K562 (cell line): ENCODE measurements around the gene DNAJA1. TPM values are rescaled to one million over a fixed set of nuclear protein-coding genes. Genes with fewer than 3 reads are reported as not detected.

Source experiments
- ATAC-seq: fragments of 200-7000 bp; cut with Tn5 transposase; 3 replicates; pipeline ENCODE4 v1.9.1; 2020; ENCODE audit warnings: moderate library complexity
- BruUV-seq: library from RNA; stranded (reverse); fragments of 400-500 nt; replicated peaks from 2 replicates; lab custom pipeline; 2021; lab: Mats Ljungman, UMichigan
- CTCF ChIA-PET: fragments of 300-600 bp; formaldehyde crosslinking; extraction: SDS; loops from one replicate; lab custom pipeline; 2021; ENCODE audit warnings: low intra/inter-chr PET ratio; lab: Yijun Ruan, JAX
- POLR2A ChIA-PET: fragments of 300-600, 350-650 bp; sonication (Branson Sonifier 250); formaldehyde crosslinking; extraction: SDS; loops from one replicate; lab custom pipeline; 2021; ENCODE audit warnings: antibody characterized with exemption, inconsistent platforms; lab: Yijun Ruan, JAX
- DNase-seq, 4 experiments: peaks; one replicate each; pipeline versions ENCODE4 v3.0.0 to v3.0.0-alpha.2; 2011 to 2018; ENCODE audit warnings: low spot score in 3 of 4, mixed read lengths in 3 of 4; ENCODE audit errors: extremely low read depth in 1 of 4
- FAIRE-seq: peaks from 2 replicates; lab custom pipeline; 2011; peaks lifted over from hg19 to GRCh38; lab: Jason Lieb, UNC
- H2AFZ ChIP-seq: 2 replicates; pipeline ENCODE4 v1.6.0; 2011; ENCODE audit warnings: low read depth, low read length, control low read depth, inconsistent platforms
- H3K27ac ChIP-seq: fragments of 200-600 bp; 3 replicates; pipeline ENCODE4 v1.8.0; 2011; ENCODE audit warnings: low read depth, mild to moderate bottlenecking, control low read depth, inconsistent platforms, low read length, moderate library complexity, mixed read lengths; ENCODE audit errors: extremely low read depth
- H3K27me3 ChIP-seq, 2 experiments: fragments of 300-600 bp in 1 of 2; 2 replicates in 1 of 2; 3 replicates in 1 of 2; pipeline versions ENCODE4 v1.6.0 to v1.8.0; 2011; ENCODE audit warnings: inconsistent platforms in 2 of 2, low read length in 2 of 2, mild to moderate bottlenecking in 1 of 2, mixed read lengths in 1 of 2, moderate library complexity in 1 of 2; ENCODE audit not compliant: control insufficient read depth in 2 of 2, insufficient read depth in 2 of 2
- H3K36me3 ChIP-seq: fragments of 300-600 bp; 3 replicates; pipeline ENCODE4 v1.8.0; 2011; ENCODE audit warnings: mild to moderate bottlenecking, low read length, inconsistent platforms; ENCODE audit not compliant: control insufficient read depth, insufficient read depth
- H3K4me1 ChIP-seq, 2 experiments: fragments of 200-600 bp in 1 of 2; replicated peaks in 1 of 2; 2 replicates in 1 of 2; 3 replicates in 1 of 2; pipeline versions ENCODE4 v1.5.1 to v1.8.0; 2011; ENCODE audit warnings: inconsistent platforms in 2 of 2, low read length in 2 of 2, mild to moderate bottlenecking in 1 of 2, mixed read lengths in 1 of 2, moderate library complexity in 1 of 2; ENCODE audit not compliant: control insufficient read depth in 2 of 2, insufficient read depth in 2 of 2
- H3K4me2 ChIP-seq: 2 replicates; pipeline ENCODE4 v1.6.1; 2011; ENCODE audit warnings: low read length, control low read depth, inconsistent platforms, mixed read lengths; ENCODE audit not compliant: insufficient read depth
- H3K4me3 ChIP-seq: fragments of 200-600 bp; sonication (generic), shearing (Covaris generic); 2 replicates; pipeline ENCODE4 v1.5.1; 2016; ENCODE audit warnings: control low read depth, inconsistent platforms
- H3K79me2 ChIP-seq: fragments of 200-600 bp; 3 replicates; pipeline ENCODE4 v1.8.0; 2011; ENCODE audit warnings: low read length, inconsistent platforms; ENCODE audit not compliant: control insufficient read depth, insufficient read depth
- H3K9ac ChIP-seq, 2 experiments: 2 replicates each; pipeline versions ENCODE4 v1.6.0 to v1.6.1; 2011; ENCODE audit warnings: low read depth in 2 of 2, low read length in 2 of 2, control low read depth in 1 of 2, inconsistent platforms in 1 of 2, mild to moderate bottlenecking in 1 of 2, mixed read lengths in 1 of 2; ENCODE audit not compliant: insufficient read depth in 1 of 2
- H3K9me1 ChIP-seq: one replicate; pipeline ENCODE4 v1.6.0; 2011; ENCODE audit warnings: inconsistent platforms, mild to moderate bottlenecking, low read length, moderate library complexity; ENCODE audit not compliant: control insufficient read depth, insufficient read depth
- H3K9me3 ChIP-seq: replicated peaks from 2 replicates; pipeline ENCODE4 v1.5.1; 2011; ENCODE audit warnings: low read depth, low read length, inconsistent platforms; ENCODE audit not compliant: control insufficient read depth, insufficient read depth
- H4K20me1 ChIP-seq: replicated peaks from 2 replicates; pipeline ENCODE4 v1.6.1; 2011; ENCODE audit warnings: low read length, inconsistent platforms, mixed read lengths; ENCODE audit not compliant: control insufficient read depth, insufficient read depth
- C11orf30 ChIP-seq: fragments of 450-650 bp; IDR thresholded peaks from 2 replicates; pipeline ENCODE4 v1.6.1; 2016; ENCODE audit warnings: low read depth, mild to moderate bottlenecking
- FOXA3 ChIP-seq, 2 experiments: fragments of 450-650 bp in 1 of 2; sonication (generic) in 1 of 2; formaldehyde crosslinking; IDR thresholded peaks in 1 of 2; conservative IDR thresholded peaks in 1 of 2; 2 replicates each; pipeline versions ENCODE4 v1.4.0 to v1.8.0; 2020 to 2022; ENCODE audit warnings: mild to moderate bottlenecking in 2 of 2, missing genetic modification reagents in 1 of 2
- KHSRP ChIP-seq: fragments of 450-650 bp; IDR thresholded peaks from 2 replicates; pipeline ENCODE4 v1.6.1; 2017
- MAFF ChIP-seq: IDR thresholded peaks from 2 replicates; pipeline ENCODE4 v1.6.1; 2012; ENCODE audit warnings: low read length, improper control_type of control experiment
- MAFG ChIP-seq: fragments of 450-650 bp; conservative IDR thresholded peaks from 2 replicates; pipeline ENCODE4 v1.6.1; 2016; ENCODE audit warnings: missing genetic modification characterization, missing compliant biosample characterization
- MAFK ChIP-seq: IDR thresholded peaks from 2 replicates; pipeline ENCODE4 v1.6.1; 2011; ENCODE audit warnings: low read length, improper control_type of control experiment
- ZNF316 ChIP-seq: fragments of 450-650 bp; IDR thresholded peaks from 2 replicates; pipeline ENCODE4 v1.6.1; 2016
- WGBS: fragments of 100-300 bp; shearing (Covaris generic); methylation state at CpG from one replicate; pipeline ENCODE4 v1.1.6; 2016; ENCODE audit warnings: low coverage, mixed read lengths; ENCODE audit not compliant: insufficient coverage; ENCODE audit errors: missing lambda C conversion rate; 5-methylcytosine and 5-hydroxymethylcytosine counted together
- in situ Hi-C: fragments of 300-500 bp; cut with MboI; formaldehyde crosslinking; loops from 4 replicates; pipeline ENCODE4 v1.15.0; 2018; ENCODE audit warnings: inconsistent platforms, mixed read lengths
- intact Hi-C: fragments of 100-400 bp; cut with micrococcal nuclease; formaldehyde crosslinking; loops from 2 replicates; pipeline ENCODE4 v1.14.2; 2022
- polyA plus RNA-seq, 8 experiments: library from polyadenylated mRNA; depleted of rRNA in 4 of 8; stranded (reverse) in 5 of 8; unstranded in 3 of 8; fragments of >200 nt; fragmentation: Nextera tagmentation in 2 of 8; fragmentation: Illumina TruSeq in 1 of 8; extraction: Ambion mirVana in 2 of 8; extraction: Trizol in 1 of 8; gene quantifications; 2 replicates each; pipeline versions ENCODE4 v1.2.1 to v1.2.3, GENCODE V29; 2011 to 2014; ENCODE audit warnings: inconsistent platforms in 1 of 8, missing spikeins in 1 of 8
- total RNA-seq, 7 experiments: library from RNA; depleted of rRNA in 6 of 7; stranded (reverse); fragments of >200 nt in 6 of 7; fragmentation: Illumina TruSeq in 2 of 7; extraction: Trizol in 2 of 7; gene quantifications; 2 replicates each; pipeline versions ENCODE4 v1.2.1 to v1.2.3, GENCODE V29; 2011 to 2021; ENCODE audit warnings: low replicate concordance in 1 of 7
- TF ChIP-seq, protein P1 (sequence below): fragments of 450-650 bp; IDR thresholded peaks from 2 replicates; pipeline ENCODE4 v1.7.0; 2016; ENCODE audit warnings: borderline replicate concordance

DNAJA1 gene
- total and polyA plus RNA-seq, 9 of the 15 experiments (the other 6 are each of a cell fraction or from before 2014, with no cell fraction given): 109 to 359 (median 175) TPM

DNA sequence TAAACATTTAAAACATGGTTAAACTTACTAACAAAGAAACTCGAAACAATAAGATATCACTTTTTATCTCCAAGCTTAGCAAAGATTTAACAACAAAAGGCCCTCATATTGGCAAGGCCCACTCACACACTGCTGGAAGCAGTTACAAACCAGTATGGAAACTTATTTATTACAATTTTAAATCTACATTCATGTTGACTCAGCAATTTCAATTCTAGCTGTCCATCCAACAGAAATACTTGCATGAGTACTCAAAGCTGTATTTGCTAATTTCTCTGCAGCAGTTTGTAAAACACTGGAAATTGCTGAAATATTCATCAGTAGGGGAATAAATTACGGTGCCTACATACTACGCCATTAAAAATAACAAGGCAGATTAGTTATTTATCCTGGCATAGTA lies 2.8 kb upstream of the DNAJA1 start:
- Histone ChIP-seq H3K9me1 (no peaks in the 10 kb centered on the region), H2AFZ (no peak overlapping the region), H3K4me1 (peaks cover 11 to 14% of the 10 kb centered on the region in 2 experiments; a peak in 4 of 5 replicates), H3K27ac (peak overlapping the region; percentile 30; the same call in 2 of the 3 replicates), H3K36me3 (peaks cover 60% of the 10 kb centered on the region), H3K9ac (peak overlapping the region in 1 of 2 experiments; percentile 46; a peak in 1 of 4 replicates), H4K20me1 (peaks cover 9% of the 10 kb centered on the region; the same call in 1 of the 2 replicates), H3K9me3 (no peaks in the 10 kb centered on the region), H3K4me2 (peak overlapping the region; percentile 100; the same call in 1 of the 2 replicates), H3K27me3 (no peaks in the 10 kb centered on the region), H3K4me3 (no peak overlapping the region), H3K79me2 (peaks cover 83% of the 10 kb centered on the region)
- in situ Hi-C loops: no loop called here
- ChIA-PET POLR2A (interaction anchor here (0.9 to 5.3 kb wide), 2 partner anchors 8 to 22 kb away, joined by 3 to 64 read pairs; no protein-coding TSS in a partner anchor), CTCF (no interaction called here)
- intact Hi-C loops: no loop called here
- DNase-seq: no peak
- no peak for ATAC-seq
- 69% methylated on average over 3 of the region's 3 CpGs for WGBS
- FAIRE-seq: peak; percentile 15
- TF ChIP-seq, protein P1, sequence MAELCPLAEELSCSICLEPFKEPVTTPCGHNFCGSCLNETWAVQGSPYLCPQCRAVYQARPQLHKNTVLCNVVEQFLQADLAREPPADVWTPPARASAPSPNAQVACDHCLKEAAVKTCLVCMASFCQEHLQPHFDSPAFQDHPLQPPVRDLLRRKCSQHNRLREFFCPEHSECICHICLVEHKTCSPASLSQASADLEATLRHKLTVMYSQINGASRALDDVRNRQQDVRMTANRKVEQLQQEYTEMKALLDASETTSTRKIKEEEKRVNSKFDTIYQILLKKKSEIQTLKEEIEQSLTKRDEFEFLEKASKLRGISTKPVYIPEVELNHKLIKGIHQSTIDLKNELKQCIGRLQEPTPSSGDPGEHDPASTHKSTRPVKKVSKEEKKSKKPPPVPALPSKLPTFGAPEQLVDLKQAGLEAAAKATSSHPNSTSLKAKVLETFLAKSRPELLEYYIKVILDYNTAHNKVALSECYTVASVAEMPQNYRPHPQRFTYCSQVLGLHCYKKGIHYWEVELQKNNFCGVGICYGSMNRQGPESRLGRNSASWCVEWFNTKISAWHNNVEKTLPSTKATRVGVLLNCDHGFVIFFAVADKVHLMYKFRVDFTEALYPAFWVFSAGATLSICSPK: no peak
- no peak for TF ChIP-seq FOXA3 (CRISPR knock-in tag; conservative IDR thresholded peaks at IDR 0.05 in 1 of 2, IDR thresholded peaks at IDR 0.05 in 1 of 2)
- TF ChIP-seq KHSRP: no peak
- peak; percentile 92 for TF ChIP-seq MAFG (tag)
- peak; percentile 97 for TF ChIP-seq ZNF316
- peak; percentile 94 for TF ChIP-seq MAFF
- TF ChIP-seq MAFK: peak; percentile 92
- peak; percentile 94 for TF ChIP-seq C11orf30
- no TSS peak for BruUV-seq
